ENCODE data around the gene PLXNC1. TPM values are rescaled to one million over a fixed set of nuclear protein-coding genes. Genes with fewer than 3 reads are reported as not detected.
A peak's percentile ranks its signal among the peaks of the same experiment; 100 is the strongest.

Gene PLXNC1
- polyA plus RNA-seq, 1 donor (not counting 4 experiments of a cell fraction or from before 2014, with no cell fraction given), result 0.17 TPM

DNA sequence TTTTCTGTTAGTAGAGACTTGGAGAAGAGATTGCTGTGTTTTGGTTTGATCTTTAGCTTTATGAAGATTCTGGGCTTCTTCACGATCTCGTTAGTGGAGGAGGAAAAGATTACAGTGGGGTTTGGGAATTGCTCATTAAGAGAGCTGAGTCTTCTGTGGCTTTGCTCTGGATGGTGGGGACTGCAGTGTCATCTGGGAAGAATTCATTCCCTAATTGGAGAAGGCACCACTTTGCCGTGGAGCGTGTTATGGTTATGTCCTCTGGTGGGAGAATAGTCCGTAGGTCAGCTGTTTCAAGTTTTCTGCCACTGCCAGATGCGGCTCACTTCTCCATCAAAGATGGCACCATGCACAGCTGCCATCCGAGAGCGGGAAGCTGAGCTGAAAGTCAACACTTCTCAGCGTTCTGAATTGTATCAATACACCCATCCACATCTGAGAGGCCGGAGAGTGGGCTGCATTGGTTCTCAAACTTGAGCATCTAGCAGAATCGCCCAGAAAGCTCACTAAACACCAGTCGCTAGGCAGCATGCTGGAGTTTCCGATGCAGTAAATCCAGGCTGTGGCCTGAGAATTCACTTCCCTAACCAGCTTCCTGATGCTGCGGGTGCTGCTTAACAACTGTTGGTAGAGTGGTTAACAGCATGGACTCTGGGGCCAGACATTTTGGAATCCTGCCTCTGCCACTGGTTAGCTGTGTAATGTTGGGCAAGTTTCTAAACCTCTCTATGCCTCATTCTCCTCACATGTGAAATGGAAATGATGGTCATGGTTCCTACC is 117.8 kb downstream of the PLXNC1 start:
- FAIRE-seq, result no peak
- no peaks in the 10 kb centered on the region for H3K79me2 ChIP-seq (ENCODE audit: control insufficient read depth, insufficient read depth, low read length)
- H3K36me3 ChIP-seq (ENCODE audit: control insufficient read depth in 2 of 2, extremely low read depth in 1 of 2, insufficient read depth in 2 of 2, low read length in 2 of 2), result no peaks in the 10 kb centered on the region
- no peak for DNase-seq (ENCODE audit: low read depth, low spot score)
- dilution Hi-C loops (cut with MboI; ENCODE audit: extremely low pct_ligation_motif_present, low sequenced_read_pairs), result no loop called here
- no peaks in the 10 kb centered on the region for H3K9me1 ChIP-seq (ENCODE audit: control insufficient read depth, extremely low read depth, insufficient read depth, low read length)
- TF ChIP-seq EZH2 (IDR thresholded peaks at IDR 0.05; ENCODE audit: low read length) (no peak), CTCF (optimal IDR thresholded peaks at IDR 0.05 in 1 of 3, IDR thresholded peaks at IDR 0.05 in 1 of 3, conservative IDR thresholded peaks at IDR 0.05 in 1 of 3; ENCODE audit: extremely low read depth in 1 of 3, insufficient read depth in 2 of 3, low read length in 3 of 3) (no peak)
- no peak overlapping the region for H3K4me2 ChIP-seq (ENCODE audit: control insufficient read depth, extremely low read depth, insufficient read depth, low read depth, low read length)
- no peak overlapping the region for H3K27ac ChIP-seq (ENCODE audit: control insufficient read depth, insufficient read depth, low read length)
- peaks cover 9% of the 10 kb centered on the region for H3K4me1 ChIP-seq (ENCODE audit: control insufficient read depth, extremely low read depth, insufficient read depth, low read length)
- H3K9ac ChIP-seq (ENCODE audit: control insufficient read depth, extremely low read depth, insufficient read depth, low read length), result no peak overlapping the region
- H3K27me3 ChIP-seq (ENCODE audit: control insufficient read depth, extremely low read depth, insufficient read depth, low read length), result peaks cover 12% of the 10 kb centered on the region
- H3K9me3 ChIP-seq (ENCODE audit: control insufficient read depth, low read depth, low read length), result no peaks in the 10 kb centered on the region
- H4K20me1 ChIP-seq (ENCODE audit: control insufficient read depth, extremely low read depth, insufficient read depth, low read length), result no peaks in the 10 kb centered on the region
- no peak overlapping the region for H2AFZ ChIP-seq (ENCODE audit: control insufficient read depth, low read length)
- no peak overlapping the region for H3K4me3 ChIP-seq (ENCODE audit: control insufficient read depth in 2 of 3, extremely low read depth in 1 of 3, insufficient read depth in 2 of 3, low read depth in 1 of 3, low read length in 3 of 3)

DNA sequence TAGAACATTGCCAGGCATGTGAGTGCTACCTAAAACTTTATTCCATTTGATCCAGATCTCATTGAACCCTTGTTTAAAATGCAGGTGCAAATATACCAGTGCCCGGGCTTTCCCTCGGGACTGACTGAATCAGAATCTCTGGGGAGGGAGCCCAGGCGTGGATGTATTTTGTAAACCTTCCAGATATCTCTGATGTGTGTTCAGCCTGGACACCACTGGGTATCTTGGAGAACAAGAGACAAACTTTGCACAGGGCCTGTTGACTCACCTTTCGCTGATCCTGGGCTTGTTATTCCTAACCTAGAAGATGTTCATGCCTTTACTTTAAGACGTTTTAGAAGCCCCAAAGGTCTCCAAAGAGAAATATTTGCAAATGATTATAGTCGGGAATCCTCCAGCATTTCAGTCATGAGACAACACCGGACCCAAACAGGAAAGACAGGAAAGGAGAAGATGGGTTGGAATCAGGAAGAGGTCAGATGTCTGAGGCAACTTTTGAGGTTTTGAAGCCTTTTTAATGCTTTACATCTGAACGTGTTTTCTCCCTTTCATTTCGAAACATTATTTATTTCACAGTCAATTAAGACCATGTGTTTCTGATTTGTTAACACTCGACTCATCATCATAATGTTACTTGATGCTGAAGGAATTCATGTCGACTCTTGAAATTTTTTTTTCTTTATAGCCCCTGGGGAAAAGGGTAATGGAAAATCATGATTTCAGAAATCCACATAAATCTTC is 118.6 kb downstream of the PLXNC1 start:
- H3K9me1 ChIP-seq (ENCODE audit: control insufficient read depth, extremely low read depth, insufficient read depth, low read length), result no peaks in the 10 kb centered on the region
- dilution Hi-C loops (cut with MboI; ENCODE audit: extremely low pct_ligation_motif_present, low sequenced_read_pairs), result no loop called here
- no peaks in the 10 kb centered on the region for H3K36me3 ChIP-seq (ENCODE audit: control insufficient read depth in 2 of 2, extremely low read depth in 1 of 2, insufficient read depth in 2 of 2, low read length in 2 of 2)
- no peaks in the 10 kb centered on the region for H3K9me3 ChIP-seq (ENCODE audit: control insufficient read depth, low read depth, low read length)
- H3K4me1 ChIP-seq (ENCODE audit: control insufficient read depth, extremely low read depth, insufficient read depth, low read length), result peaks cover 6% of the 10 kb centered on the region
- no peaks in the 10 kb centered on the region for H3K79me2 ChIP-seq (ENCODE audit: control insufficient read depth, insufficient read depth, low read length)
- DNase-seq (ENCODE audit: low read depth, low spot score) (no peak), FAIRE-seq (peak; percentile 9)
- no peak overlapping the region for H3K4me3 ChIP-seq (ENCODE audit: control insufficient read depth in 2 of 3, extremely low read depth in 1 of 3, insufficient read depth in 2 of 3, low read depth in 1 of 3, low read length in 3 of 3)
- H3K4me2 ChIP-seq (ENCODE audit: control insufficient read depth, extremely low read depth, insufficient read depth, low read depth, low read length), result no peak overlapping the region
- H3K27me3 ChIP-seq (ENCODE audit: control insufficient read depth, extremely low read depth, insufficient read depth, low read length), result peaks cover 12% of the 10 kb centered on the region
- no peaks in the 10 kb centered on the region for H4K20me1 ChIP-seq (ENCODE audit: control insufficient read depth, extremely low read depth, insufficient read depth, low read length)
- H3K27ac ChIP-seq (ENCODE audit: control insufficient read depth, insufficient read depth, low read length), result no peak overlapping the region
- no peak for TF ChIP-seq CTCF (optimal IDR thresholded peaks at IDR 0.05 in 1 of 3, IDR thresholded peaks at IDR 0.05 in 1 of 3, conservative IDR thresholded peaks at IDR 0.05 in 1 of 3; ENCODE audit: extremely low read depth in 1 of 3, insufficient read depth in 2 of 3, low read length in 3 of 3)
- H2AFZ ChIP-seq (ENCODE audit: control insufficient read depth, low read length), result no peak overlapping the region
- H3K9ac ChIP-seq (ENCODE audit: control insufficient read depth, extremely low read depth, insufficient read depth, low read length), result no peak overlapping the region
